Nephron (organoid): ENCODE data around the gene NOL6.
A peak's percentile ranks its signal among the peaks of the same experiment; 100 is the strongest.

ENCODE experiments used
- H3K27ac Mint-ChIP-seq, 3 experiments: 2 replicates each; pipeline ENCODE4 v1.8.0; 2020; ENCODE audit warnings: mixed read lengths in 3 of 3, mild to moderate bottlenecking in 2 of 3, moderate library complexity in 1 of 3
- H3K27me3 Mint-ChIP-seq: 2 replicates; pipeline ENCODE4 v1.8.0; 2021; ENCODE audit warnings: low read depth, mild to moderate bottlenecking, moderate library complexity, mixed read lengths
- H3K36me3 Mint-ChIP-seq: 2 replicates; pipeline ENCODE4 v1.8.0; 2020; ENCODE audit warnings: low read depth, mixed read lengths
- H3K4me1 Mint-ChIP-seq: 2 replicates; pipeline ENCODE4 v1.8.0; 2020; ENCODE audit warnings: mixed read lengths
- H3K4me3 Mint-ChIP-seq, 3 experiments: 2 replicates each; pipeline ENCODE4 v1.8.0; 2020; ENCODE audit warnings: mild to moderate bottlenecking in 3 of 3, mixed read lengths in 3 of 3, moderate library complexity in 2 of 3
- H3K9me3 Mint-ChIP-seq: 2 replicates; pipeline ENCODE4 v1.8.0; 2020; ENCODE audit warnings: mixed read lengths
- CTCF ChIP-seq, 3 experiments: fragments of 200-600 bp; sonication (generic); IDR thresholded peaks; one replicate each; pipeline ENCODE4 v1.5.0; 2021; ENCODE audit warnings: antibody characterized with exemption in 3 of 3; ENCODE audit not compliant: unreplicated experiment in 3 of 3

Gene NOL6

DNA sequence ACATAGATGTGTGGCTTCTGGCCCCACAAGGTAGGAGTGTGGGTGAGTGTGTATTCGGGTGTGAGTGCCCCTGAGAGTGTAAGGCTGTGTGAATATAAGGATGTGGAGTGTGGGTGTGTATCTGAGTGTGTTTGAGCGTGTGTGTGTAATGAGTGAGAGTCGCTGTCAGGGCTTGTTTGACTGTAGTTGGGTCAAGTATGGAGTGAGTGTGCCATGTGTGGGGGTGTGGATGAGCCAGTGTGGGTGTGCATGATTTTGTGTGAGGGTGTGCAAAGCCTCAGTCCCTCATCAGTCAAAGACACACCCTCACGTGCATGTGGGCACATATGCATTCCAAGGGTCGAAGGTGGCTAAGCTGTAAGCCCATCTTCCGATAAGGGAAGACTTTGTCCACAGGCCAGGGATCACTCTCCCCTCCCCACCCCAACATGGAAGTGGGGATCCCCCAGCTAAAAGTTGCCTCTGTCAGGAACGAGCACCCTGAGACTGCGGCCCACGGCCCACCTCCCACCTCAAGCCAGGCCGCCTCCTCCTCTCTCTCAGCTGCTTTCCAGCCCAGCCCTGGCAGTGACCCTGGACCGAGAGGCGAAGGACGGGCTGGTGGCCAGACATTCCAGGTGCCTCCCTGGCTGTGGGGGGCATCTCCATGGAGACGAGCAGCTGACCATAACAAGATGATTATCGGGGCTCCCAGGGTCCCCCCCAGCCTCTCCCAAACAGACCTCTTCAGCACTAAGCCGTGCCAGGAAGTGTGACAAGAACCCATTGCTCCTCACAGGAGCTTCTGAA, 39.2 kb downstream of the NOL6 start:
- no peaks in the 10 kb centered on the region for H3K9me3 Mint-ChIP-seq
- no peak overlapping the region for H3K4me3 Mint-ChIP-seq
- no peaks in the 10 kb centered on the region for H3K36me3 Mint-ChIP-seq
- peak overlapping the region in 1 of 3 experiments; percentile 21 for H3K27ac Mint-ChIP-seq
- H3K4me1 Mint-ChIP-seq = peaks cover 15% of the 10 kb centered on the region
- H3K27me3 Mint-ChIP-seq = peaks cover 5% of the 10 kb centered on the region
- TF ChIP-seq CTCF (IDR thresholded peaks at IDR 0.05; ENCODE audit: unreplicated experiment in 3 of 3) = no peak

GRCh38 chr9:33433871-33434270, 39.9 kb downstream of the NOL6 start:
- peak overlapping the region in 1 of 3 experiments; percentile 21 for H3K27ac Mint-ChIP-seq
- H3K9me3 Mint-ChIP-seq = no peaks in the 10 kb centered on the region
- peaks cover 15% of the 10 kb centered on the region for H3K4me1 Mint-ChIP-seq
- peaks cover 5% of the 10 kb centered on the region for H3K27me3 Mint-ChIP-seq
- H3K36me3 Mint-ChIP-seq = no peaks in the 10 kb centered on the region
- no peak overlapping the region for H3K4me3 Mint-ChIP-seq
- TF ChIP-seq CTCF (IDR thresholded peaks at IDR 0.05; ENCODE audit: unreplicated experiment in 3 of 3) = no peak

GRCh38 chr9:33431420-33431819, 42.3 kb downstream of the NOL6 start:
- TF ChIP-seq CTCF (IDR thresholded peaks at IDR 0.05; ENCODE audit: unreplicated experiment in 3 of 3) = no peak
- no peaks in the 10 kb centered on the region for H3K36me3 Mint-ChIP-seq
- no peaks in the 10 kb centered on the region for H3K9me3 Mint-ChIP-seq
- H3K4me3 Mint-ChIP-seq = no peak overlapping the region
- H3K27ac Mint-ChIP-seq = no peak overlapping the region
- H3K27me3 Mint-ChIP-seq = peaks cover 5% of the 10 kb centered on the region
- peaks cover 10% of the 10 kb centered on the region for H3K4me1 Mint-ChIP-seq

DNA sequence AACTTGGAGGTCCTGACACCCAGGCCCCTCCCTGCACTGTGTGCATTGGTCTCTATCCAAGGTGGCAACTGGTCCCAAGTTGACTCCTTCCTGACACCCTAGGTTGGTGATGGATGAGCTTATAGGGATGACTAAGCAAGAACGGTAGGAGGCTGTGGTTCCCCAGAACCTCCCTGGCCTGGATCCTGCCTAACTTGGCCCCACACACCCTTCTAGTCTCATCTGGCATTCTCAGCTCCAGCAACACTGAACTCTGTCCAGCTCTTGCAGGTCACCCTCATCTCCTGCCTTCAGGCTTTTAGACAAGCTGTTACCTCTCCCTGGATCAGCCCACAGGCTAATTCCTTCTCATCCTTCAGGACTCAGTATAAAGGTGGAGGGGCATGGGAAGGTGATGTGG, 42.8 kb downstream of the NOL6 start:
- no peak overlapping the region for H3K27ac Mint-ChIP-seq
- H3K4me1 Mint-ChIP-seq = peaks cover 8% of the 10 kb centered on the region
- peaks cover 5% of the 10 kb centered on the region for H3K27me3 Mint-ChIP-seq
- H3K9me3 Mint-ChIP-seq = no peaks in the 10 kb centered on the region
- H3K4me3 Mint-ChIP-seq = no peak overlapping the region
- TF ChIP-seq CTCF (IDR thresholded peaks at IDR 0.05; ENCODE audit: unreplicated experiment in 3 of 3) = no peak
- H3K36me3 Mint-ChIP-seq = no peaks in the 10 kb centered on the region

- Mint-ChIP-seq H3K9me3 (no peaks in the 10 kb centered on the region), H3K27ac (no peak overlapping the region), H3K36me3 (no peaks in the 10 kb centered on the region), H3K4me1 (peaks cover 5% of the 10 kb centered on the region), H3K27me3 (peaks cover 5% of the 10 kb centered on the region), H3K4me3 (no peak overlapping the region)
- no peak for TF ChIP-seq CTCF (IDR thresholded peaks at IDR 0.05; ENCODE audit: unreplicated experiment in 3 of 3)
Measured at GRCh38 chr9:33429256-33429985, 44.3 kb downstream of the NOL6 start.
